Kidney epithelial cell (primary cell): ENCODE results near the gene ENO4. TPM values are rescaled to one million over a fixed set of nuclear protein-coding genes. Genes with fewer than 3 reads are reported as not detected.
A peak's percentile ranks its signal among the peaks of the same experiment; 100 is the strongest.

Experiments
- DNase-seq: peaks from one replicate; pipeline ENCODE4 v3.0.0-alpha.2; 2010; ENCODE audit warnings: low read depth
- H3K27me3 ChIP-seq: 2 replicates; pipeline ENCODE4 v1.6.0; 2011; ENCODE audit warnings: low read length; ENCODE audit not compliant: control insufficient read depth, insufficient read depth
- H3K36me3 ChIP-seq: 2 replicates; pipeline ENCODE4 v1.5.1; 2011; ENCODE audit warnings: low read length; ENCODE audit not compliant: control insufficient read depth, insufficient read depth
- H3K4me3 ChIP-seq: 2 replicates; pipeline ENCODE4 v1.5.1; 2011; ENCODE audit warnings: low read depth, mild to moderate bottlenecking, control low read depth, low read length
- CTCF ChIP-seq: IDR thresholded peaks from 2 replicates; pipeline ENCODE4 v1.5.1; 2011; ENCODE audit warnings: mild to moderate bottlenecking, moderate library complexity, low read length, control low read depth, inconsistent platforms; ENCODE audit not compliant: insufficient read depth, poor library complexity, severe bottlenecking
- total RNA-seq: library from RNA; depleted of rRNA; stranded (reverse); fragments of >200 nt; gene quantifications from 2 replicates; pipeline ENCODE4 v1.2.3, GENCODE V29; 2015

The ENO4 gene
- total RNA-seq, 1 donor from 2014 or later = 0.21 TPM

GRCh38 chr10:116840389-116841075, 8.8 kb upstream of the ENO4 start:
- DNase-seq = no peak
- TF ChIP-seq CTCF = no peak
- H3K36me3 ChIP-seq = no peaks in the 10 kb centered on the region
- H3K27me3 ChIP-seq = no peaks in the 10 kb centered on the region
- H3K4me3 ChIP-seq = no peak overlapping the region

- Histone ChIP-seq H3K4me3 (no peak overlapping the region), H3K27me3 (no peaks in the 10 kb centered on the region), H3K36me3 (no peaks in the 10 kb centered on the region)
- TF ChIP-seq CTCF = no peak
- no peak for DNase-seq
These were observed 3.5 kb upstream of the ENO4 start for GRCh38 chr10:116845823-116846222.

GRCh38 chr10:116848032-116848943, 1.0 kb upstream of the ENO4 start:
- H3K4me3 ChIP-seq = peak overlapping the region; percentile 64
- H3K36me3 ChIP-seq = no peaks in the 10 kb centered on the region
- no peaks in the 10 kb centered on the region for H3K27me3 ChIP-seq
- TF ChIP-seq CTCF = no peak
- no peak for DNase-seq

GRCh38 chr10:116848944-116849247, 403 bp upstream of the ENO4 start:
- no peak for DNase-seq
- TF ChIP-seq CTCF = no peak

GRCh38 chr10:116850058-116850611, 836 bp downstream of the ENO4 start:
- Histone ChIP-seq H3K36me3 (no peaks in the 10 kb centered on the region), H3K4me3 (peak overlapping the region; percentile 64), H3K27me3 (no peaks in the 10 kb centered on the region)
- no peak for TF ChIP-seq CTCF
- no peak for DNase-seq

More at GRCh38 chr10:116848944-116849247, 403 bp upstream of the ENO4 start:
- Histone ChIP-seq H3K27me3 (no peaks in the 10 kb centered on the region), H3K4me3 (peak overlapping the region; percentile 64), H3K36me3 (no peaks in the 10 kb centered on the region)
